Activated CD4-positive, alpha-beta T cell treated with anti-CD3 and anti-CD28 coated beads, Interleukin-2, amount 50 U/mL, for 24 hours (primary cell): ENCODE measurements around the gene FLNC.

Experiments used
- DNase-seq, 2 donors: peaks; one replicate each; pipeline ENCODE4 v3.0.0-alpha.2; 2020; ENCODE audit warnings: low read depth in 1 of 2, low spot score in 1 of 2

Gene FLNC

GRCh38 chr7:128877756-128878120 is 47.5 kb downstream of the FLNC start:
- no peak for DNase-seq

DNA sequence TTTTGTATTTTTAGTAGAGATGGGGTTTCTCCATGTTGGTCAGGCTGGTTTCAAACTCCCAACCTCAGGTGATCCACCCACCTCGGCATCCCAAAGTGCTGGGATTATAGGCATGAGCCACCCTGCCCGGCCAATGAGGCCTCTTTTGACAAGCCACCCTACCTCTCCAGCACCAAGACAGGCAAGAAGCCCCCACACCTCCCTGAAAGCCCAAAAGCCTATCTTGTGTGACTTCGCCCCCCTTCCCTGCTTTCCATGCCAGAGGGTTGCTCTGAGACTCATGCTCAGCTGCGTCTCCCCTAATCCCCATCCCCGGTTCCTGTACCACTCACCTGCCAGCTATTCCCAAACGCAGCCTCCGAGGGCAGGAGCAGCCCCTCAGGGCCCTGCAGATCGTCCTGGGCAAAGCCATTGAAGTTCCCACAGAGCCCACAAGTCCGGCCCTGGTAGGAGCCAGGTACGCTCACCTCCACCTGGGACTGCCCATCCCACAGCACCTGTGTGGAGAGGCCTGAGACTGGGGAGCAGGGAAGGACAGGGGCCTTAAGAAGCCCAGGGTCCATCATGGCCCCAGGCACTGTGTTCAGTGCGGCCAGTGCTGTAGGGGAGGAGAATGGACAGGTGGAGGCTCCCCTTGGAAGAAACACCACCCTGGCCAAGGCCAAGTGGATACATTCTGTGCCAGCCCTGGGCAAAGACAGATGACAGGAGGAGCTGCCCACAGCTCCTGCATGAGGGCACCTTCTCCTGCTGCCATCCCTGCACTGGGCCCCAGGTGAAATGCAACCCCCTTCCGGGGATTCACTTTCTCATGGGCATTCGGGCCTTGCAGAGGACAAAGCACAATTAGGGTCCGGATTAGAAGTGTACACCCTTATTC is 48.3 kb downstream of the FLNC start:
- DNase-seq, result no peak

DNA sequence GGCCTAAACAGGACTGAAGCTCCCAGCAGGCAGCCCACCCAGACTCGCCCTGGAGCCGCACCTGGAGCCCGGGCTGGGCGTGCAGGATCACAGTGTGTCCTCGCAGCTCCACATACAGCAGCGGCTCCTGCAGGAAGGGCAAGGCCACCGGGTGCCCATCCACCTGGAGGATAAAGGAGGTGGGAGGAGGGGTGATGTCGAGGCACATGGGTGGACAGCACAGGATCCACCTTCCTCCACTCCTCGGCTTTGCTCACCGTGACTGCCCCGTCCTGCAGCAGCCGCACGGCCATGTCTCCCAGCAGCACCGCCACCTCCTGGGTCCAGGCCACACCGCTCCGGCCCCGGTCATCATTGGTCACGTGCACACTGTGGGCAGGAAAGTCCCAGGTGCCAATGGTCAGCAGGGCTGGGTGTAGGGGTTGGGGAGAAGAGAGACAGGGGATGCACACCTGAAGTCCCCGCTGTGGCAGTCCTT is 49.3 kb downstream of the FLNC start:
- DNase-seq, result no peak

GRCh38 chr7:128879939-128880746 is 49.9 kb downstream of the FLNC start:
- no peak for DNase-seq

GRCh38 chr7:128880791-128881457 is 50.7 kb downstream of the FLNC start:
- DNase-seq, result no peak

DNA sequence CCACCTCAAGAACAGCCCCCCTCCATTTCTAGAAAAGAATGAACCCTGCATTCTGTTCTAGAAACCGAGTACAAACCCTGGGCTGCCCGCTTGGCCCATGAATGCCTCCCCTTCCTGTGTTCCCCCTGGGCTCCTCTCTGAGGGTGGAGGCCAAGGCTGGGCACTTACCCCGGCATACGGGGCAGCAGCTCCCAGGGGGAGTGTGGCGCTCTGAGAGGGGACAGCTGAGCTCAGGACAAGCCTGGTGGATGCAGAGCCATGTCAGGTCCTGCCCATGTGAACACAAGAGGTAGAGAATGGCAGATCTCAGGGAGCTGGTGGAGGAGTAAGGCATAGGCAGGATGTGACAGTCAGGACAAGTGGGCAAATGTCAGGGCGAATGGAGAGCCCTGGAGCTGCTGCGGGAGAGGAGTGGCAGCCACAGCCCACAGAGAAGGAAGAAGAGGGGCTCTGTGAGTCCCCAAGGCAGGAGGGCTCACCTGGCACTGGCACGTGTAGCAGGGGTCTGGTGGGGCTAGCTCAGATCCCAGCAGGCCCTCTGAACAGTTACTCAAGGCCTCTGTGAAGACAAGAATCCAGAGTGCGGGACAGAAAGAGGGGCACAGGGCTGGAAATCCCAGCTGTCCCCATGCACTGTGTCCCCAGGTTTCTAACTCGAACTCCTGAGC is 51.4 kb downstream of the FLNC start:
- DNase-seq, result no peak

GRCh38 chr7:128882134-128882533 is 51.9 kb downstream of the FLNC start:
- DNase-seq, result no peak

- peak; percentile 80 to 86 for DNase-seq
Observed at GRCh38 chr7:128883622-128884448, 53.6 kb downstream of the FLNC start.

DNA sequence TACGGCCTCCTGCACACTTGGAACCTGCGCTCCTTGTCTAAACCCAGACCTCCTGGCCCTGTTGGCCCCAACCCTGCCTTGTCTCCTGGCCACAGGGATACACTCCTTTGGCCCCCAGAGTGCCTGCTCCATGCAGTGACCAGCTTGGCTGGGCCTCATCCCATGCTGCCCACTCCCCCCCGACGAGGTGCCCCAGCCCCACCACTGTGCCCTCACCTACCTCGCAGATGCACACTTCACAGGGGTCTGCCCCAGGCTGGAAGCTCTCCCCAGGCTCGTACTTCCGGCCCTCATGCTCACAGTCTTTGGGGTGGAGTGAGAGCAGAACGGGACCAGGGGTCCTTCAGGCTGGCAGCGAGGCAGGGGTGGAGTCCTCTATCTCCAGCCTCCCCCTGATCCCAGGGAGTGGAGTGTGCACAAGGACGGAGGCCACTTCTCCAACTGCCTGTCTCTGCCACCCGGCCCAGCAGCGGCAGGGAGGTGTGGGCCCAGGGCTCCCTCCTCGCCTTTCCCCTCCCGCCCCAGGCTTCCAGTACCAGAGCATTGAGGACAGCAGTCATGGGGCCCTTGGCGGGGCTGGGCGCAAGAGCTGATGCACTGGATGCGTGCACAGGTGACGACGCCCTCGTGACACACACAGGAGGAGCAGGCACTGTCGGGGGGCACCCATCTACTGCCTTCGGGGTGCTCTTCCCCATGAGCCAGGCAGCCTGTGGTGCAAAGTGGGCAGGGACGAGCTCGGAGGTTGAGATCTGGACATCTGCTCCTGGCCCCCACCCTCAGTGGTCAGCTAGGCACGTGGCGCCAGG is 54.6 kb downstream of the FLNC start:
- DNase-seq, result no peak

GRCh38 chr7:128885370-128886187 is 55.4 kb downstream of the FLNC start:
- no peak for DNase-seq

GRCh38 chr7:128886391-128887168 is 56.4 kb downstream of the FLNC start:
- no peak for DNase-seq

- no peak for DNase-seq
Observed at GRCh38 chr7:128887169-128888038, 57.2 kb downstream of the FLNC start.

- no peak for DNase-seq
Observed at GRCh38 chr7:128888039-128888755, 58.0 kb downstream of the FLNC start.

GRCh38 chr7:128888756-128889095 is 58.5 kb downstream of the FLNC start:
- DNase-seq, result no peak

GRCh38 chr7:128889121-128889520 is 58.9 kb downstream of the FLNC start:
- no peak for DNase-seq
